Left kidney (tissue), 2 donors: Measurements from ENCODE around the gene C1QTNF12. TPM values are rescaled to one million over a fixed set of nuclear protein-coding genes. Genes with fewer than 3 reads are reported as not detected.

Source experiments
- DNase-seq: peaks from one replicate; pipeline ENCODE4 v3.0.0-alpha.2; 2013
- polyA plus RNA-seq: library from polyadenylated mRNA; unstranded; fragments of 120-200 nt; gene quantifications from one replicate; pipeline ENCODE4 v1.2.1, GENCODE V29; 2013; ENCODE audit not compliant: insufficient read length

The C1QTNF12 gene
- polyA plus RNA-seq, 1 donor: 8.2 TPM

DNA sequence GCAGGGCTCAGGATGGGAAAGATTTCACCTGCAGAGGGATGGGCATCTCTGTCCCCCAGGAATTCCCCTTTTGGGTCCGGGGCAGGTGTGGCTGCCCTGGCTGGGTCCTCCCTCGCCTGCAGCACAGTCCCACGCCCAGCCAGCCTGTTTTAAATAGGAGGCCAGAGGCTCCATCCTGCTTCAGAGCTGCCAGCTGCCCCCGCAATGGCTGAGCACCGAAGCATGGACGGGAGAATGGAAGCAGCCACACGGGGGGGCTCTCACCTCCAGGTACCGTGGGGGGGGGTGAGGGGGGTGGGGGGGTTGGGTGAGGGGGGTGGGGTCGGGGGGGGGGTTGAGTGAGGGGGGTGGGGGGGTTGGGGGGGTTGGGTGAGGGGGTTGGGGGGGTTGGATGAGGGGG lies 37.3 kb upstream of the C1QTNF12 start:
- no peak for DNase-seq

DNA sequence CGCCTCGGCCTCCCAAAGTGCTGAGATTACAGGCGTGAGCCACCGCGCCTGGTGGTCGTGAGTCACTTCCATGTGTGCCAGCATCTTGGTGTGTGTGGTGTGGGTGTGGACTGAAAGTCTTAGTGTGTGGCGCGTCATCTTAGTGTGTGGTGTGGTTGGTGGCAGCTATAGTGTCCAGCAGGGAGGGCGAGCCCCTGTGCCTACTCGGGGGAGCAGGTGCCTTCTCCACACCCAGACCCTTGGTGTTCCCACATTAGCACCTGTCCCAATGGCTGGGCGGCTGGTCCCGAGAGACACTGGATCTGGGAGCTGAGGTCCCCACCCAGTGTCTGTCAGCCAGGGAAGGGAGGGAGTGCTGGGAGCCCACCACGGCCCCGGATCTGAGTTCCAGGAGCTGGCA lies 36.5 kb upstream of the C1QTNF12 start:
- no peak for DNase-seq

DNA sequence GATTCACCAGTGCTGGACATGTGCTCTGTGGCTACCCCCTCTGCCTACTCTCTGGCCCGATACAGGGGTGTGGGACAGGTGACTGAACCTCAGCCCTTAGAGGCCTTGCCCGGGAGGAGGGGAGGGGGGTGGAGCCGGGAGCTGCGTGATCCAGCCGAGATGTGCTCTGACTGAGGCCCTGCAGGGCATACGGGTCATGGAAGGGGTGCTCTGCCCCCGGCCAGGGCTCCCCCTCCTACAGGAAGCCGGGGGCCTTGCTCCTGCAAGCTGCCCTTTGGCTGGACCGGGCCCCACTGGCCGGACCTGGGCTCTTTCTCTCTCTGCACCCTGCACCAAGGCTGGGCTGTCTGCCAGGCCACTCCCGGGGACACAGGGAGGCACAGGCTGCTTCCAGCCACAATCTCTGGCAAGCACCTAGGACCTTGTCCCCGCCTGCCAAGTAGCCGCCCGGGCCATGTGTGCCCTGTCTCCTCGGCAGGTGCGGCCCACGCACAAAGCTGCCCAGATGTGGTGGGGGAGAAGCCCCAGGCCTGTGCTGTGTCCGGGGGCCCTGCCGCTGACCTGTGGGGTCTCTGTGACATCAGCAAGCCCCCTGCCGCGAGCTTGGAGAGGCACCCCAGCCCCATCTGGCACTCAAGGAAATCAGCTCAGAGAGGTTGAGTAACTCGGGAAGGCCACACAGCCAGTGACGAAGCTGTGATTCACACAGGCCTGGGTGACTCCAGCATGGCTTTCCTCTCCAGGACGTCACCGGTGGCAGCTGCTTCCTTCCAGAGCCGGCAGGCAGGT lies 35.2 kb upstream of the C1QTNF12 start:
- no peak for DNase-seq

DNA sequence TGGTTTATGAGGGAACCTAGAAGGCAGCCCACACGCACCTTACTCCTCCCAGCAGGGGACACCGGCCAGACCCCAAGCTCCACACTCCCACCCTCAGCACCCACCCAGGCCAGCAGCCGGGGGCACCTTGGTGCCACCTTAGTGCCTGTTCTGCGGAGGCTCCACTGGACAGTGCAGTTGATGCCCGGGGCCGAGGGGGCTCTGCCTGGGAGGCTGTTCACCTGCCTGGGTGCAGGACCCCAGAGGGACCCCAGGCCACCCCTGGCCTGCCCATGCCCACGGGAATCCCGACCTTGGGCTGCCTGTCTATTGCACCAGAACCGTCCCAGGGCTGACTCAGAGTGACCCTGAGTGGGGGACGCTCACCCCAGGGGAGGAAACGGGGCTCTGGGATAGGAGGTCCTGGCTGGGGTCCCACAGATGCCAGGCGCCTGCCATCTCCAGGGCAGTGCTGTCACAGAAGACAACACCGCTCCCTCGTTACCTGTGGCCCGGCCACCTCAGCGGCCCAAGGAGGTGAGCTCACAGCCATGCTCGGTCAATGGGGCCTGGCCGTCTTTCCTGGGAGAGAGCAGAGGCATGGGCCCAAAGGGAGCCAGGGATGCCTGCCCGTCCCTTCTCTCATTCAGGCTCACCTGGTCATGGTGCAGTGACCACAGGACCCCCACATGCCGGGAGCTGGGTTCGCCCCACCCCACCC lies 34.4 kb upstream of the C1QTNF12 start:
- no peak for DNase-seq

DNA sequence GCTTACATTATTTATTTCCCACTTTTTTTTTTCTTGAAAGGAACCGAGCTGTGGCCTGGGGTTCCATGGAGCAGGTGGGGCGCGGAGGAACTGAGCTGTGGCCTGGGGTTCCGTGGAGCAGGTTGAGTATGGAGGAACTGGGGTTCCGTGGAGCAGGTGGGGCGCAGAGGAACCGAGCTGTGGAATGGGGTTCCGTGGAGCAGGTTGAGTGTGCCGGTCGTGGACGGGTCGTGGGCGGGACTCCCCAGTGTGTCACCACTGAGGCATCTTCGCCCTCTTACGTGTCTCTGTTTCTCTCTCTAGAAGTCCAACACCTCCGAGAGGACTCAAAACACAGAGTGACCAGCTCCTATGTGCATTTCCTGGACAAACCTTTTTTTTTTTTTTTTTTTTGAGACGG lies 32.5 kb upstream of the C1QTNF12 start:
- no peak for DNase-seq

DNA sequence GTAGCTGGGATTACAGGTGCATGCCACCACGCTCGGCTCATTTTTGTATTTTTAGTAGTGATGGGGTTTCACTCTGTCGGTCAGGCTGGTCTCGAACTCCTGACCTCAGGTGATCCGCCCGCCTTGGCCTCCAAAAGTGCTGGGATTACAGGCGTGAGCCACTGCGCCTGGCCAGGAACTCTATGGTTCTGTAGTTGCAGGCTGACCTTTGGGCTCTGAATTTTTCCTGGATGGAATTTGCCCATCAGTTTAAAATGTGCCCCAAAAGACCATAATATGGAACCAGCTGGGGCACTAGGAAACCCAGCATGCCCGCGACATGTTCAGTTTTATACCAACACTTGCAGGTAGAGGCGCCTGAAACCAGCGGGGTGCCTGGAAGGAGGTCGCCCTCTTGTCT lies 32.1 kb upstream of the C1QTNF12 start:
- DNase-seq: no peak

DNA sequence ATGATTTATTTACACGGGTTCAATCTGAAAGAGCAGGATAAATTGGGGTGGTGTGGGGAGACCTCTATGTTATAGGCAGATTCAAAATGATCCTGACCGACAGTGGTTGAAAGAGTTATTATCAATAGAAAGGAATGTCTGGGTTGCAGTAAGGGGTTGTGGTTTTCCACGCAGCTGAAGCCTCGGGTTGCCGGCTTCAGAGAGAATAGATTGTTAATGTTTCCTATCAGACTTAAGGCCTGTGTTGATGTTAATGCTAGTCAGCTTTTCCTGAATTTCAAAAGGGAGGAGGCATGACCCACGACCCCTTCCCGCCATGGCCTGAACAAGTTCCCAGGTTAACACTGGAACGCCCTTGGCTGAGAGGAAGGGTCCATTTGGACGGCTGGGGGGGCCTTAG lies 29.3 kb upstream of the C1QTNF12 start:
- DNase-seq: no peak

DNA sequence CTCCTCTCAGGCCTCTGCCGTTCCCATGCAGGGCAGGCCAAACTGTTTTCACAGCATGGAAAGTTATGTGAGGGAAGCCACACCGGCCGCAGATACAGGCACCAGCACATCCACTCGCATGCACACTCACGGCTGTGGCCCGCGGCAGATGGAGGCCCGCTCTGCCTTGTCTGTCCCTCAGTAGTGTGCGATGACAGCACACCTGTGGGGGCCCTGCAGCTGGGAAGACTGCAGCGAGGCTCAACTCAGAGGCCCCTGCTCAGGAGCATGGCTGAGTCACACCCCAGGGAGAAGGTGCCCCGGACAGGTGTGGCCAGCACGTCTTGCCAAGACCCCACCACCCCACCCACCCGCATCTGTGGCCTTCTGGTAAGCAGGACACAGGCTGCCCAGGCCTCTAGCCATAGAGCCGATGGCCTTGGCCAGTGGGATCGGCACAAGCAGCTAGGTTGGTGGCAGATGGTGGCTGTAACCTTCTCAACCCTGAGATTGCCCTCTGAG lies 28.5 kb upstream of the C1QTNF12 start:
- DNase-seq: no peak

DNA sequence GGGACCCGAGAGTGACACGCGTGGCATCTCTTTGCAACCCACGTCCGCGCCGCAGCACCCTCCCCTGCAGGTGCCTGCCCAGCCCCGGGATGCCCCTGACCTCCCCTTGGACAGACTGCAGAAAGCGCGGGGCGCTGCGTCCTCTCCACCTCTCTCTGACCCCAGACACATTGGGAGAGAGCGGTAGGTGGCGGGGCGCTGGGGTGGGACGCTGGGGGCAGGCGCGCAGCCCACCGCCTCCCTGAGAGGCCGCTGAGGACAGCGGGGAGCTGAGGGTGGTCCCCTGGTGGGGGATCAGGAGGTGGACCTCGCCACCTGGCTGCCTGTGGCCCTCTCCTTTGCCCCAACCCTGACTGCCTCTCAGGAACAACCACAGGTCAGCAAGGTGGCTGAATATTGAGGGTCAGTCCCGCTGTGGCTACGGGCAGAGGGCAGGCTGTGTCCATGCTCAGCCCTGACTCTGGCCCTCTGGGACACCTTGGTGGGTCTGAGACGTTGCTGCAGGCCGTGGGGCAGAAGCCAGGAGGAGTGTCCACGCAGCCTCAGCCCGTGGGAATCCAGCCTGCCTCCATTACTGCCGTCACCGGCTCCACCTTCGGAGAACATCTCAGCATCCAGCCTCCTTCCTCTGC lies 27.9 kb upstream of the C1QTNF12 start:
- no peak for DNase-seq

DNA sequence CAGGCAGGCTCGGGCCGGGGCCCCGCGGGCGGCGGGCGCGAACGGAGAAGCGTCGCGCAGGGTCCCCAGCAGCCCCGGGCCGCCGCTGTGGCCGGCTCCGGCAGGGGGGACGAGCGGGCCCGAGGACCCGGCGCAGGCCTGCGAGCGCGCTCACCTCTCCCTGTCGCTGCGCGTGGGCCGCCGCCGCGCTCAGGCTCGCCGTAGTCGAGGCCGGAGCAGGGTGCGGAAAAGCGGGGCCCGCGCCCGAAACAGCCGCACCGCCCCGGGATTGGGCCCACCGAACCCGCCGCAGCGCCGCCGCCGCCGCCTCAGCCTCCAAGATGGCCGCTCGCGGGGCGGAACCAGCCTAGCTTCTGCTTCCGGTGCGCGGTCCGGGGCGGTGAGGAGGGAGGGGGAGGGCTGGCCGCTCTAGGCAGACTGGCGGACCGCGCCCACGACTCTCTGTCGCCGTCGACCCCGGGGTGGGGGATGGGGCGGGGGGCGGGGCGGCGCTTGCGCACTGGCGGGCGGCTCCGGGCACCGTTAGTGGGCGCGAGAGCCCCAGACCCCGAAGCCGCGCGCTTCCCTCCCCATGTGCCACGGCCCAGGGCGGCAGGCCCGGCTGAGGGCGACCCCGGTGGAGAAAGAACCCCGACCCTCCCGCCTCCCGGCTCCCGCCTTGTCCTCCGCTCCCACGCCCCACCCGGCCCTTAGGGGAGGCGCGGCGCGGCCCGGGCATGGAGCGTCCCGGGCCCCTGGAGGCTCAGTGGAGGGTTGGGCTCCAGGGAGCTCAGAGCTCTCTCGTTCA lies 27.2 kb upstream of the C1QTNF12 start, which contains the start of gene UBE2J2:
Gene UBE2J2 (minus strand): TSS at position 343 of the 787 bp plus-strand sequence. CDS start 5,862 bp downstream, outside the sequence.
- peak; percentile 84 for DNase-seq

DNA sequence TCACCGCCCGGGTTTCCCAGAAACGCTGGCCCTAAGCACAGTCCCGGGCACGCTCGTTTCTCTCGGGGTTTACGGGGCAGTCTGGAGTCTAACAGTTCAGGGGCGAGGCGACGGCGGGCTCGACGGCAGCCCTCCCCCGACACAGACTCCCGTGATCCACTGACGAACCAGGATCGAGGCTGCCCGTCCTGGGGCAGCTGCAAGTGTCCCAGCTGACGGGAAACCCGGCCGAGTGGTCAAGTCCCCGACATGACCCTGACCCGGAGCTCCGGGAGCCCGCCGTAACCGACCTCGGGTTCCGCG lies 26.6 kb upstream of the C1QTNF12 start:
- DNase-seq: no peak

DNA sequence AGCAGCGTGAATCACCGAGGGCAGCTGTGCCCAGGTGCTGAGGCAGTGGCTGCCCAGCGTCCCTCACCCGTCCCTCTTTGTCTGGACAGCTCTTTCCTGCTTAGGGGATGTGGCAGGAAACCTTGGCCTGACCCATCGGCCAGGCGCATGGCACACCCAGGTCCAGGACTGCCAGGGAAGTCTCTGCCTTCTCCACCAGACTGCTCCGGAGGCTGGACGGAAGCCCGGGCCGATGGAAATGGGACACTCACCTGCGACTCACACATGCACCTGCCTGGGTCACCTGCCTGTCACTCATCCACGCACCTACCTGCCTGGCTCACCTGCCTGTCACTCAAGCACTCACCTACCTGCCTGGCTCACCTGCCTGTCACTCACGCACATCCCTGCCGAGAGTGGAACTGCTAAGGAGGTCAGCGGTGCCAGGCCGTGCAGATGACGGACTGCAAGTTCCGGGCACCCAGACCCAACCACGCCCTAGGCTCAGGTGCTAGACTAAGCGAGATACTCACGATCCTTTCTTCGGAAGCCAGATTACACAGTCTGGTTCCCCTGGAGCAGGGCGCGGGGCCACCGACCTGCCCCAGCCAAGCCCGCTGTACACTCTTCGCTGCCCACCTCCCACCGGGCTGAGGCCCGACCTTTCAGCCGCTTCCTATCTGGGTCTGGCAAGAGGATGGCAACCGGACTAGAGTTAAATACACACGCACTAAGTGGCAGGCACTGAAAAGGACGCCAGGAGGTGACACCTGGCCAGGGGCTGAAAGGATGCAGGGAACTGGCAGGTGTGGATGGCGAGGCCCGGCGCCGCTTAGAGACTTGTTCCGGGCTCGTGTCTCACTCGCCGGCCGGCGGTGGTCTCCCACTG lies 26.1 kb upstream of the C1QTNF12 start:
- DNase-seq: no peak

DNA sequence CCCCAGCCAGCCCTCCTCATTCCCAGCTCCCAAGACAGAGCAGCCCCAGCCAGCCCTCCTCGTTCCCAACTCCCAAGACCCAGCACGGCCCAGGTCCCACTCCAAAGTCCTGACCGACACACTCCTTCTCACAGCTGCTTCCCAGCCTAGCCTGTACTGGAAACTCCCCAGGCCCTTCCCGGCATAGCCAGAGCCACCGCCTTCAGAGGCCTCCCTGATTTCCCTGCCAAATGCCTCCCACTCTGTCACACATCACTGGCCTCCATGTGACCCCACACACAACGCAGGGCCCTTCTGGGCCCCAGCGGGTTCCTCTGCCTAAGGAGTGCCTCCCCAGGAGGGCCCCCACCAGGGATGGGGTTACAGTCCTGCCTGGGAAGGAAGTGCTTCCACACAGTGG lies 24.3 kb upstream of the C1QTNF12 start:
- no peak for DNase-seq

DNA sequence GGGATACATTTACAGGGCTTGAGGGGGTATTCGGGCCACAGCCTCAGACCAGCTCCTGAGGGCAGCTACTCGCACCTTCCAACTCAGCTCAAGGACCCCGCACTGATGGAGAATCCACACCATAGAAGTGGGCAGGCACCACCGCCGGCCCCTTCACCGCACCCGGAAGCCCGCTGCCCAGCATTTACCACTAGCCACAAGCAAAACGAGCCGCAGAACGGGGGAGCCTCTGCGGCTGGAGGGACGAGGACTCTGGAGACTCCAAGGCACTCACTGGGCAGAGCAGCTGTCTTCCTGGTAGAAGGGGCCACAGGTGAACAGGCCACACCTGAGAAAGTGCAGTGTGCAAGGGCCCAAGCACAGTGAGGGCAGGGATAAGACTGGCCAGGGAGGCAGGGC lies 21.8 kb upstream of the C1QTNF12 start:
- no peak for DNase-seq

DNA sequence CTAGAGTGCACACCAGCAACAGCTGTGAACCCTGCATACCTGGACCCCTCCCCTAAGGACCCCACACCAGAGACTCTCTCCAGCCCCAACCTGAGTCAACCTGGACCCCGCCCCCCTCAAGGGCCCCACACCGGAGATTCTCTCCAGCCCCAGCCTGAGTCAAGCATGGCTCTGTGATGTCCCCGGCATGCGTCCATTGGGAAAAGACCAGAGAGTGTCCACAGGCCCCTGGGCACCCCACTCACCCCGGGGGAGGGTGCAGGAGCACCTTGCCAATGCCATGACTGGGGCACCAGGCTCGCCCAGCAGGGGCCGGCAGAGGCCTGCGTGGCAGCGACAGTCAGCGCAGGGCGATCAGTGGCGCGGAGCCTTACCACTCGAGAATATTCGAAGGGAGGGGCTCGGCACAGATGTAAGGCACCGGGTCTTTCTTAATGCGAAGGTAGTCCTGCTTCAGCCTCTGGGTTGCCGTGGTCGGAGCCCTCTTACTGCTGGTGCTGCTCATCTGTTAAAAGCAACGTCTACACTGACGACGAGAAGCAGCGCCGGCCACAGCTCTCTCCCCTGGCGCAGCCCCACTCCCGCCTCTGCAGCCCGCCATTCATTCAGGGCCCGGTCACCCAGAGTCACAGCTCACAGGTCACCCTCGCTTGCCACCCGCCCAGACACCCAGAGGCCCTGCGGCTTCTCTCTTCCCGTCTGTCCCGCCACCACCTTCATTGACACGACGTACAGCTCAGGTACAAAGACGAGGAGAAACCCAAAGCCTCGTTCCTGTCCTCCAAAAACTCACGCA lies 21.2 kb upstream of the C1QTNF12 start:
- DNase-seq: no peak

DNA sequence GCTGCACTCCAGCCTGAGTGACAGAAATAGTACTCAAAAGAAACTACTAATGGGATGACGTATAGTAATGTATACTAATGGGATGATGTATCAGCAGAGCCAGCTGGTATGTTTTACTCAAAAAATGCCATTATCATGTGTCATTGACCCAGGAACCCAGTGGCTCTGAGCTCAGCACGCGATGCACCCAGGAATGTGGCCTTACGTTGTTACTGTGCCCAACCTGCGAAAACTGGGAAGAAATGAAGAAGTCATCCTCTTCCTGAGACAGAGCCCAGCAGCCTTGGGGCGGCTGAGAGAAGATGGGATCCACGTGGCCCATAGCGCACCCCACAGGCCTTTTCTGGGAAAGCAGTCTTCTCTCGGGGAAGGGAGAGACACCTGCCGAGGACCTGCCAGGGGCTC lies 18.3 kb upstream of the C1QTNF12 start:
- DNase-seq: no peak

DNA sequence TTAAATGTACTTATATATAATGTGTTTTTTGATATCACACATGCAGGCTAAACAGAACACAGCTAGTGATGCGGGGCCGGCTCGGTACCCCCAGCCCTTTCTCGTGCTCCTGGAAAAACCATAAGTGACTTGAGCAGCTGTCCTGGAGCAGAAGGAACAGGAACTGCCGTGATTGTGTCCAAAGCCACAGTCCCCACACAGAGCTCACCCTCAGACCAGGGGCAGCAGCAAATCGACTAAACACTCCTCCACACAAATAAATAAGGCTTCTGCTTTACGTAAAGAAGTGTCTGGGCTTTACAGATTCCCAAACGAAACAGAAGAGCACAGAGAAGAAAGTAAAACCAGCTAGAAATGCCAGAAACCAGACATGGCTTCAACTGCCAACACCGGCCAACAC lies 17.5 kb upstream of the C1QTNF12 start:
- no peak for DNase-seq

DNA sequence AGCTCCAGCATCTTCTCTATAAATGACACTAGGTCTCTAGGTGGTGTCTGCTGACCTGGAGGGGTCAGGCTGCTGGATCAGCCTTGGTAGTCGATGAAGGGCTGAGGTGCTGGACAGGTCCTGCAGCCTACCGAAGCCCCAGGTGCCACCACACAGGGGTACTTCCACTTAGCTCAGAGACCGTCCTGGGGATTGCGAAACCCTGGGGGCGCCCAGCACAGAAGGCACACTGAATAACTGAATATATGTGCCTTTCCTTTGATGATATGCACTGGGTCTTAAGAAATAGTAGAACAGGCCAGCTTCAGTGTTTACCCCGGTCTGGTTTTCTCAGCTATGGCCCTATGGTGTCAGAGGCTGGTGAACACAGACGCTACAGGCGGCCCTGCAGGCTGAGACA lies 16.2 kb upstream of the C1QTNF12 start:
- DNase-seq: no peak

DNA sequence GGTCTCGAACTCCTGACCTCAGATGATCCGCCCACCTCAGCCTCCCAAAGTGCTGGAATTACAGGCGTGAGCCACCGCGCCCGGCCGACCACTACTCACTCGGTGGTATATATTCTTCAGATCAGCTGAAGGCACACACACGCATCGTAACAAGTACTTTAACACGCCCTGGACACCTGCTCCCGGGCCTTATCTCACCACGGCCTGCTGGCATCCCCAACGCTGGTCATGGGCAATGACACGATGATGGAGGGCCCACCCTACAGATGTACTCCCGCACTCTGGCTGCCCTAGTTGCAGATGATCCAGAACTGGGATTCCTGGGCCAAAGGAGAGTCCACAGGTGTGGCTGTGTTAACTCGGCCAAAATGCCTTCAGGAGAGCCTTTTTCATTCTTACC lies 15.5 kb upstream of the C1QTNF12 start:
- DNase-seq: no peak

DNA sequence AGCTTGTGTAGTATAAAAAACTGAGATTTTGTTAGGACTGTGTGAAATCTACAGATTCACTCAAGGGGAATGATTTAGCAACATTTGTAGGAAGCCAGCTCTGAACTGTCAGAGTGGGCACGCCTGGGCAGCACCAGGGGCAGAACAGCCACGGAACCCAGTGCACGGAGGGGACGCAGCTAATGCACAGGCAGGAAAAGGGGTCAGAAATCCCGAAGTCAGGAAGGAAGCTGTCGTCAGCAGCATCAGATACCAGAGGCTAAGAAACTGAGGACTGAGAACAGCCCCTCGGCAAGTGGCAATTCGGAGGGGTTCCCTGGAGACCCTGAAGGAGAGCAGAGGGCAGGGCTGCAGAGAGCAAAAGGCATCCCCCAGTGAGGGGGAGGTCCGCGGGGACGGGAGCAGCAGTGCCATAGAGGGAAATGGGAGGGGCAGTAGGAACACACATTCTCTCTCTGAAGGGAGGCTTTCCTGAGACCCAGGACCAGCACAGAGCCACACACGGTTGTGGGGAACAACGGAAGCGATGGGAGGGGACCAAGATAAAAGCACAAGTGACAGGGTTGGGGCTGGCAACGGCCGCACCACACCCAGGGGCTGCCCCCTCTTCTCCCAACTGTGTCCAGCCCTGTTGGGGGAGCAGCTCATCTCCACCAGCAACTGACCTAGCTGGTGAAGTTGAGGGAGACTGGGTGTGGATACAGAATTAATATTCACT lies 14.5 kb upstream of the C1QTNF12 start:
- DNase-seq: no peak
